Amniotic epithelial cell (primary cell): Measurements from ENCODE around the gene WIZ.

ENCODE experiments used
- DNase-seq: peaks from one replicate; pipeline ENCODE4 v3.0.0-alpha.2; 2010; ENCODE audit warnings: low read depth

Gene WIZ

GRCh38 chr19:15445807-15446376 is 3.9 kb downstream of the WIZ start:
- DNase-seq, result no peak

- no peak for DNase-seq
Observed at GRCh38 chr19:15445227-15445605, 4.5 kb downstream of the WIZ start.

GRCh38 chr19:15444505-15445226 is 5.1 kb downstream of the WIZ start:
- DNase-seq, result no peak

- no peak for DNase-seq
Observed at GRCh38 chr19:15443838-15444237, 5.9 kb downstream of the WIZ start.

- no peak for DNase-seq
Observed at GRCh38 chr19:15443325-15443724, 6.4 kb downstream of the WIZ start.

GRCh38 chr19:15442142-15442920 is 7.4 kb downstream of the WIZ start:
- DNase-seq, result no peak

GRCh38 chr19:15441317-15441716 is 8.4 kb downstream of the WIZ start:
- no peak for DNase-seq

GRCh38 chr19:15439821-15440641 is 9.7 kb downstream of the WIZ start:
- no peak for DNase-seq

- no peak for DNase-seq
Observed at GRCh38 chr19:15439078-15439799, 10.5 kb downstream of the WIZ start.

GRCh38 chr19:15438577-15438976 is 11.2 kb downstream of the WIZ start:
- DNase-seq, result no peak

- no peak for DNase-seq
Observed at GRCh38 chr19:15438124-15438496, 11.6 kb downstream of the WIZ start.

GRCh38 chr19:15437355-15438123 is 12.2 kb downstream of the WIZ start:
- DNase-seq, result peak; percentile 36

GRCh38 chr19:15436826-15437110 is 13.0 kb downstream of the WIZ start:
- DNase-seq, result no peak

- no peak for DNase-seq
Observed at GRCh38 chr19:15436012-15436825, 13.5 kb downstream of the WIZ start.

GRCh38 chr19:15433519-15434069 is 16.2 kb downstream of the WIZ start:
- no peak for DNase-seq

GRCh38 chr19:15432629-15433518 is 16.9 kb downstream of the WIZ start:
- peak; percentile 85 for DNase-seq

- DNase-seq, result no peak
Observed at GRCh38 chr19:15432018-15432494, 17.7 kb downstream of the WIZ start.

GRCh38 chr19:15431396-15432017 is 18.2 kb downstream of the WIZ start:
- DNase-seq, result no peak
